ENCODE measurements around the gene RASA4. TPM values are rescaled to one million over a fixed set of nuclear protein-coding genes. Genes with fewer than 3 reads are reported as not detected.

Gene RASA4
- 1.6 and 12.4 TPM in 2 replicates for total RNA-seq

DNA sequence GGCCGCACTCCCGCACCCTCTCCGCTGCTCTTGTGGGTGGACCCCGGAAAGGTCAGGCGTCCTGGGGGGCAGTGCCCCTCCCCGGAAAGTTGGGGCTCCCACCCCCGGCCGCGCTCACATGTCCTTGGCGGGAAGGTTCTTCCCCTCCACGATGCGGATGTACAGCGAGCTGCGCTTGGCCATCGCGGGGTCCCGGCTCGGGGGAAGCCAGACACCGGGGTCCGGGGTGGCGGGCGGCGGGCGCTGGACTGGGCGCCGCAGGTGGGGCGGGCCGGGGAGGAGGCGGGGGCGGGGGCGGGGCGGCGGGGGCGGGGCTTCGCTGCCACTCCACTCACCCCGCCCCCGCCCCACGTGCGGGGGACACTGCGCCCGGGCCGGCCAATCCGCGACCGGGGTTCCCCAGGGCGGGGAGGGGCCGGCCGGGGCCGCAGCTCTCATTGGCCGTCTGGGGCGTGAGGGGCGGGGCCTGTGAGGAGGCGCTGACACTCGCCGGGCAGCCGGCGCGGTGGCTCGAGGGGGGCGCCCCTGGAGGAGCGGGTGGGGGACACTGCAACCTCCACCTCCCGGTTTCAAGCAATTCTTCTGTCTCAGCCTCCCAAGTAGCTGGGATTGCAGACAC is at the start of gene RASA4:
Gene RASA4 (minus strand): TSS at position 250 of the 619 bp plus-strand sequence. CDS start 67 bp downstream, at position 183.

DNA sequence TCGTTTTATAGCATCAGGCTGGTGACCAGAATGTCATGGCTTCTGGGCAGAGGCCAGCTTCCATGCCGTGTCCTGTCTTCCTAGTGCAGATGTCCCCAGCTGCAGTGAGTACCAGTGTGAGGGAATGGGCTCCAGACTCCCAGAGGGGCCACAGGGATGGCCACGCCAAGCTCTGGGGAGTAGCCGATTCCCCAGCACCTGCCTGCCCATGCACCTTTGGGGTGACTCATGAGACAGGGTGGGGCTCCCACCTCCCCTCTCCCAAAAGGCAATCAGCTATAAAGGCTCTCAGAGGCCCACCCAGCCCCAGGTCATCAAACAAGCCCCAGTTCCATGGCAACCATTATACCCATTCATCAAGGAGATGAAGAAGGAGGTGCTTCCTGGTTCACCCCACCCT is 33.4 kb upstream of the RASA4 start, which contains the start of gene SPDYE2B:
Gene SPDYE2B (plus strand): TSS at position 396 of the 400 bp plus-strand sequence. CDS start 2,030 bp downstream, outside the sequence.

DNA sequence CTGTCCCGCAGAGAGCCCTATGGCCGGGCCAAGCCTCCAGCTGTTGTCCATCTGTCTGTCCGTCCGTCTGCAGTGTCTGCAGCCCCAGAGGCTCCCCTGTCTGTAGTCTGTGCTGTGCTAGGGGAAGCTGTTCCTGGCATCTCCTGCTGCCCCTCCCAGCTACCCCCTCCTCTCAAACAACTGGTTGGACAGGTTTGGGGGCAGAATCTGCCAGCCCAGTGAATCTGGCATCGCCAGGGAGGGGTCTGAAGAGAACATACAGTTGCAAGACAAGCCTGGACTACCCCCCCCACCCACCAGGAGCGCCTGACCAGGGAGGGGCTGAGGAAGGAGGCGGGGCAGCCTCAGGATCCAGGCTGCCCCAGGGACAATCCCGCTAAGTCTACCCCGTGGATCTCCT is 26.1 kb upstream of the RASA4 start, which contains the start of gene UPK3BL1:
Gene UPK3BL1 (minus strand): TSS at position 101 of the 400 bp plus-strand sequence. CDS start 50 bp downstream, at position 51.

GRCh38 chr7:102572261-102573239 is 44.0 kb downstream of the RASA4 start, which contains the start of gene POLR2J3:
Gene POLR2J3 (minus strand): TSS chr7:102572583. CDS start chr7:102572521, 62 bp downstream.

GRCh38 chr7:102550808-102551422 is 65.6 kb downstream of the RASA4 start, which contains the start of gene SPDYE2:
Gene SPDYE2 (plus strand): TSS chr7:102551226. CDS start chr7:102553256, 2,030 bp downstream.

DNA sequence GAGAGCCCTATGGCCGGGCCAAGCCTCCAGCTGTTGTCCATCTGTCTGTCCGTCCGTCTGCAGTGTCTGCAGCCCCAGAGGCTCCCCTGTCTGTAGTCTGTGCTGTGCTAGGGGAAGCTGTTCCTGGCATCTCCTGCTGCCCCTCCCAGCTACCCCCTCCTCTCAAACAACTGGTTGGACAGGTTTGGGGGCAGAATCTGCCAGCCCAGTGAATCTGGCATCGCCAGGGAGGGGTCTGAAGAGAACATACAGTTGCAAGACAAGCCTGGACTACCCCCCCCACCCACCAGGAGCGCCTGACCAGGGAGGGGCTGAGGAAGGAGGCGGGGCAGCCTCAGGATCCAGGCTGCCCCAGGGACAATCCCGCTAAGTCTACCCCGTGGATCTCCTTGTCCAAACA is 73.0 kb downstream of the RASA4 start, which contains the start of gene UPK3BL2:
Gene UPK3BL2 (minus strand): TSS at position 101 of the 400 bp plus-strand sequence. CDS start 60 bp downstream, at position 41.

Other genes with a start within 250 kb of the RASA4 start
- gene PRKRIP1, start 220.4 kb downstream of the RASA4 start, total RNA-seq = 15.4 and 22.0 TPM in 2 replicates
- 37.0 and 42.7 TPM in 2 replicates for gene ORAI2, start 183.2 kb downstream of the RASA4 start, total RNA-seq
- gene ALKBH4, start 151.9 kb downstream of the RASA4 start, total RNA-seq = 25.6 and 25.7 TPM in 2 replicates
- 10.2 and 17.0 TPM in 2 replicates for gene LRWD1, start 151.8 kb downstream of the RASA4 start, total RNA-seq
- gene POLR2J, start 137.8 kb downstream of the RASA4 start, total RNA-seq = 28.1 and 42.3 TPM in 2 replicates
- gene RASA4B, start 99.0 kb downstream of the RASA4 start, total RNA-seq = 2.1 and 2.6 TPM in 2 replicates
- gene UPK3BL2, start 73.1 kb downstream of the RASA4 start, total RNA-seq = not detected in 2 replicates
- gene SPDYE2, start 65.5 kb downstream of the RASA4 start, total RNA-seq = not detected in 2 replicates
- 2.8 and 30.8 TPM in 2 replicates for gene POLR2J3, start 44.2 kb downstream of the RASA4 start, total RNA-seq
- gene UPK3BL1, start 26.0 kb upstream of the RASA4 start, total RNA-seq = 8.9 and 15.9 TPM in 2 replicates
- gene SPDYE2B, start 33.6 kb upstream of the RASA4 start, total RNA-seq = not detected in 2 replicates
- gene POLR2J2, start 54.9 kb upstream of the RASA4 start, total RNA-seq = 0.40 TPM in 1 of 2 replicates, not detected in the other
- gene FAM185A, start 132.2 kb upstream of the RASA4 start, total RNA-seq = 3.4 and 12.5 TPM in 2 replicates

Measured in epithelial cell of alveolus of lung (primary cell).